HEK293T (cell line): ENCODE results near the gene SEMA3D.

Experiments
- CTCF ChIA-PET: fragments of 350-600 bp; formaldehyde crosslinking; extraction: SDS; loops from one replicate; lab custom pipeline; 2021; ENCODE audit warnings: antibody characterized with exemption, inconsistent platforms; lab: Yijun Ruan, JAX
- POLR2A ChIA-PET: fragments of 350-600 bp; formaldehyde crosslinking; extraction: SDS; loops from one replicate; lab custom pipeline; 2020; ENCODE audit warnings: antibody characterized with exemption, inconsistent platforms; lab: Yijun Ruan, JAX
- DNase-seq: peaks from one replicate; pipeline ENCODE4 v3.0.0; 2012; ENCODE audit warnings: mixed read lengths; ENCODE audit errors: extremely low spot score
- ARNT ChIP-seq: fragments of 450-650 bp; IDR thresholded peaks from 2 replicates; pipeline ENCODE4 v1.6.1; 2017; ENCODE audit warnings: mild to moderate bottlenecking
- BHLHE40 ChIP-seq: fragments of 450-650 bp; IDR thresholded peaks from 2 replicates; pipeline ENCODE4 v1.6.1; 2016; ENCODE audit warnings: mild to moderate bottlenecking, moderate library complexity, borderline replicate concordance
- CTBP1 ChIP-seq: fragments of 450-650 bp; IDR thresholded peaks from 2 replicates; pipeline ENCODE4 v1.6.1; 2016; ENCODE audit warnings: borderline replicate concordance
- ELF4 ChIP-seq: fragments of 450-650 bp; IDR thresholded peaks from 2 replicates; pipeline ENCODE4 v1.6.1; 2017; ENCODE audit warnings: antibody characterized with exemption
- FOXA1 ChIP-seq: fragments of 450-650 bp; IDR thresholded peaks from 2 replicates; pipeline ENCODE4 v1.6.1; 2016; ENCODE audit warnings: mild to moderate bottlenecking
- FOXK2 ChIP-seq: fragments of 450-650 bp; IDR thresholded peaks from 2 replicates; pipeline ENCODE4 v1.6.1; 2016; ENCODE audit warnings: mild to moderate bottlenecking
- FOXM1 ChIP-seq: fragments of 450-650 bp; IDR thresholded peaks from 2 replicates; pipeline ENCODE4 v1.6.1; 2017; ENCODE audit warnings: mild to moderate bottlenecking, borderline replicate concordance
- HDGF ChIP-seq: fragments of 450-650 bp; IDR thresholded peaks from 2 replicates; pipeline ENCODE4 v1.6.1; 2017; ENCODE audit warnings: antibody characterized with exemption, borderline replicate concordance
- L3MBTL2 ChIP-seq: fragments of 450-650 bp; conservative IDR thresholded peaks from 2 replicates; pipeline ENCODE4 v1.6.1; 2016; ENCODE audit warnings: mild to moderate bottlenecking
- LEF1 ChIP-seq: fragments of 450-650 bp; IDR thresholded peaks from 2 replicates; pipeline ENCODE4 v1.6.1; 2017; ENCODE audit warnings: mild to moderate bottlenecking, borderline replicate concordance
- NFRKB ChIP-seq: fragments of 450-650 bp; IDR thresholded peaks from 2 replicates; pipeline ENCODE4 v1.6.1; 2016; ENCODE audit warnings: mild to moderate bottlenecking, moderate library complexity
- PKNOX1 ChIP-seq: fragments of 450-650 bp; IDR thresholded peaks from 2 replicates; pipeline ENCODE4 v1.6.1; 2016
- SP1 ChIP-seq: fragments of 450-650 bp; IDR thresholded peaks from 2 replicates; pipeline ENCODE4 v1.6.1; 2017
- SUZ12 ChIP-seq: fragments of 450-650 bp; IDR thresholded peaks from 2 replicates; pipeline ENCODE4 v1.6.1; 2016; ENCODE audit warnings: mild to moderate bottlenecking
- TARDBP ChIP-seq: fragments of 450-650 bp; IDR thresholded peaks from 2 replicates; pipeline ENCODE4 v1.6.1; 2016
- ZNF384 ChIP-seq: fragments of 450-650 bp; IDR thresholded peaks from 2 replicates; pipeline ENCODE4 v1.6.1; 2016

The SEMA3D gene

DNA sequence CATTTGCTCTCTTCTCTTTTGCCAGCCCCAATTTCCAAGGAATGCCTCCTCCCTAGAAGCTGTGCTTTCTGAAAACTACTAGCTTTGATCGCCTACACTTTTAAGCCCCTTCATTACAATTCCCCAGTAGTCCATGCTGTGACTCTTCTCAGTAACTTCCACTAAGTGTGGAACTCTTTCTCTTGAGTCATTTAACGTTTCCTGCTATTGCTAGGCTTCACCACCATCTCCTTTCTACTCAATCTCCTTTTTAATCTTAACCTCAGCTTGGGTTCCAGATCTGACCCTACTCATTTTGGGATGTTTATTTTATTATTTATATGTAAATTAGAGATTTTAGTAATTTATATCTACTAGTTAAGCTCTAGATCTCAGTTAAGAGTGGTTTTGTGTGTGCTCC lies 14.4 kb upstream of the SEMA3D start:
- ChIA-PET CTCF (interaction anchor here (0.7 kb wide), 1 partner anchor 15 kb away, joined by 3 read pairs; no protein-coding TSS in a partner anchor), POLR2A (no interaction called here)
- TF ChIP-seq SP1, result no peak
- TF ChIP-seq ZNF384, result no peak
- TF ChIP-seq SUZ12, result no peak
- no peak for TF ChIP-seq NFRKB
- TF ChIP-seq FOXA1, result no peak
- no peak for TF ChIP-seq HDGF
- no peak for TF ChIP-seq FOXM1
- no peak for TF ChIP-seq PKNOX1
- no peak for TF ChIP-seq FOXK2
- no peak for TF ChIP-seq TARDBP
- no peak for TF ChIP-seq CTBP1
- TF ChIP-seq ARNT, result no peak
- TF ChIP-seq BHLHE40, result no peak
- TF ChIP-seq L3MBTL2, result no peak
- TF ChIP-seq ELF4, result no peak
- no peak for DNase-seq

GRCh38 chr7:85196696-85197095 lies 9.8 kb upstream of the SEMA3D start:
- no peak for DNase-seq
- TF ChIP-seq NFRKB, result no peak
- no peak for TF ChIP-seq PKNOX1
- TF ChIP-seq SP1, result no peak
- TF ChIP-seq L3MBTL2, result no peak
- POLR2A ChIA-PET, result no interaction called here
- CTCF ChIA-PET, result interaction anchor here (0.6 kb wide), 1 partner anchor 47 kb away, joined by 3 read pairs; no protein-coding TSS in a partner anchor

DNA sequence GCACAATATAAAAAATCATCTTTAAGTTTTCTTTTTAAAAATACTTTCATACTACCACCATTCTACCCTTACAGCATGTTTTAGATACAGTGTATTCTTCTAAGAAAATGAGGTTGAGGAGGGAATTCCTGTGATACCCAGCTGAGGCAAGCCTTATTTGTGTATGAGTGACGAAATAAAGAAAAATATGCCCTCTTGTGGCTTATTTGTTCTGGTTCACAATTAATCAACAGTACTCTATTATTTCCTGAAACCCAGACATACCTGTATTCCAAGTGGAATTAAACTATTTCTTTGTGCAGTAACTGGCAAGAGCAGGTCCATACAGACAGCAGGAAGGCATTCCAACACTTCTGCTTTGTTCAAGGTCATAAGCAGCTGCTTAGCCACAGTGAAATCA lies 4.5 kb upstream of the SEMA3D start:
- POLR2A ChIA-PET, result no interaction called here
- CTCF ChIA-PET, result interaction anchor here (0.7 to 2.4 kb wide), 2 partner anchors 150 to 361 kb away, joined by 4 to 8 read pairs; no protein-coding TSS in a partner anchor
- TF ChIP-seq L3MBTL2 (no peak), NFRKB (no peak), ARNT (no peak), BHLHE40 (no peak), TARDBP (no peak), LEF1 (no peak), SP1 (no peak), FOXA1 (no peak), ELF4 (no peak), ZNF384 (no peak), FOXM1 (no peak)
- peak; percentile 15 for DNase-seq

- ChIA-PET CTCF (interaction anchor here (1.0 to 2.9 kb wide), 5 partner anchors 15 to 148 kb away, joined by 3 to 13 read pairs (median 3); no protein-coding TSS in a partner anchor), POLR2A (interaction anchor here (0.6 to 1.4 kb wide), 3 partner anchors 115 to 644 kb away, joined by 3 to 5 read pairs (median 3); no protein-coding TSS in a partner anchor)
- TF ChIP-seq SP1 (no peak), ZNF384 (no peak), FOXA1 (no peak), HDGF (no peak), FOXK2 (no peak), ELF4 (no peak), LEF1 (no peak), PKNOX1 (no peak)
- peak; percentile 42 for DNase-seq
Observed at GRCh38 chr7:85186083-85186520, 754 bp downstream of the SEMA3D start.

DNA sequence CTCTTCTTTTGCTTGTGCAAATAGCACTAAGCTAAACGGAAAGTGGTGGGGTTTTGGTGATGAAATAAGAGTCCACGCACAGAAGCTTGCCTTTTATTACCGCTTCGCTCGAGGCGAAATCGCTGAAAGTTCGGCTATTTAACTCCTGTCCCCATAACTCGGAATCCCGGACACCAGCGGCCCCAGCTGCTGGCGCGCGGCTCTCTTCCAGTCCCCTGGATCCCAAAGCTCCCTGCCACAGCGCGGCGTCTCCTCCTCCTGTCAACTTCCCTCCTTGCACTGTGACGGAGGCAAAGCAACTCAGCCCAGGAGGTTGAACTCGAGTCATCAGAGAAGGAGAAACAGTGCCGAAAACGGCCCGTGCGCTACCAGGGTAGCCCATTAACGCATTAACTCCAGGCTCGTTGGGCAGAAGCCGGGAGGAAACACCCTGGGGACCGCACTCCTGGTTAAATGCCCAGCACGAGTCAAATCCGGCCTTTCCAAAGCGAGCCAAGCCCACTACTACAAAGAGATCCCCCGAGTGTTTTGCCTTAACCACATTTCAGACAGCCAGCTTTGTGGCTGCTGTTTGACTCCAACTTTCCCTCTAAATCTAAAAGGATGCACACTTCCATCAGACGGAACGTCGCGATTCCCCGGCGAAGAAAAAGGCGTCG lies 1.3 kb downstream of the SEMA3D start:
- CTCF ChIA-PET, result interaction anchor here (0.7 to 2.9 kb wide), 7 partner anchors 16 to 266 kb away, joined by 3 to 13 read pairs (median 3); no protein-coding TSS in a partner anchor
- POLR2A ChIA-PET, result interaction anchor here (0.6 to 1.4 kb wide), 4 partner anchors 115 to 645 kb away, joined by 3 to 5 read pairs (median 3); no protein-coding TSS in a partner anchor
- no peak for TF ChIP-seq SP1
- peak; percentile 55 for TF ChIP-seq L3MBTL2
- TF ChIP-seq LEF1, result no peak
- peak; percentile 62 for DNase-seq

GRCh38 chr7:85184599-85185423 lies 2.0 kb downstream of the SEMA3D start:
- peak; percentile 22 for DNase-seq
- POLR2A ChIA-PET, result interaction anchor here (0.9 to 1.4 kb wide), 3 partner anchors 114 to 646 kb away, joined by 3 to 5 read pairs (median 3); no protein-coding TSS in a partner anchor
- CTCF ChIA-PET, result interaction anchor here (0.7 to 2.9 kb wide), 6 partner anchors 11 to 266 kb away, joined by 3 to 13 read pairs (median 3); no protein-coding TSS in a partner anchor
- TF ChIP-seq CTBP1, result no peak
- no peak for TF ChIP-seq SP1
- no peak for TF ChIP-seq FOXK2
- TF ChIP-seq ELF4, result no peak
- no peak for TF ChIP-seq BHLHE40
- no peak for TF ChIP-seq L3MBTL2
- no peak for TF ChIP-seq SUZ12
- no peak for TF ChIP-seq FOXM1
- no peak for TF ChIP-seq PKNOX1
- TF ChIP-seq HDGF, result no peak
- no peak for TF ChIP-seq ZNF384
- no peak for TF ChIP-seq ARNT
- no peak for TF ChIP-seq FOXA1
- TF ChIP-seq LEF1, result no peak
- TF ChIP-seq NFRKB, result no peak
